ENCODE results near the gene ARHGAP32. TPM values are rescaled to one million over a fixed set of nuclear protein-coding genes. Genes with fewer than 3 reads are reported as not detected.

Gene ARHGAP32
- total and polyA plus RNA-seq, 2 donors (not counting 1 experiment from before 2014, with no cell fraction given) = 4.0 to 9.6 TPM

DNA sequence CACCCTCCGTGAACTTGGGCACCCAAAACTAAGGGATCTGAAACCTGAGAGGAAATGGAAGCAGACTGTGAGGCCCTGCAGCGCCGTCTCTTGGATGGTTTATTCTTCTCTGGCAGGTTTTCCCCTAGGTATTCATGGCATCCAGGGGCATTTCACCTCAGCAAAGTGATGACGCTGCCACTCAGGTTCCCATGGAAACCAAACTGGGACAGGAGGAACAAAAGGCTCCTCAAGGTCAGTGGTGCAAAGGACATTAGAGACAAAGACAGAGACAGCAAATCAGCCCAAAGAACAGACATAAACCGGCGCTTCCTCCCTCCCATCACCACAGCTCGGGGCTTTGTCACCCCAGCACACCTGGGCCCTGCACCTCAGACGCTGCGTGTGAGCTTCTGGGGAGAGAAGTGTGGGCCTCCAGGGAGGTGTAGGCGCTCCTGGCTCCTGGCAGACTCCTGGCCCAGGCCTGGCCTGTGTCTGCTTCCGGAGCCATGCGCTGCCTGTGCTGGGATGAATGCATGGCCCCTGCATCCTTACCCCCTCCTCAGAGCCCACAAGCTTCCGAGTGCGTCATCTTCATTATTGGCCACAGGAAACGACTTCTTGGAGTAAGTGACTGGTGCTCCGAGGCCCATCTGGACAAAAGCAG, 255.4 kb downstream of the ARHGAP32 start:
- no peak overlapping the region for H3K27ac ChIP-seq (ENCODE audit: insufficient read depth, low read length)
- H3K9ac ChIP-seq (ENCODE audit: insufficient read depth, low read length) = no peak overlapping the region
- peak in 1 of 2 donors; percentile 63 for DNase-seq (ENCODE audit: low read depth in 2 of 2)
- H3K4me3 ChIP-seq (replicated peaks in 1 of 4; ENCODE audit: control extremely low read depth in 1 of 4, insufficient read depth in 1 of 4, low read depth in 3 of 4, low read length in 4 of 4) = no peak overlapping the region
- H3K4me2 ChIP-seq (ENCODE audit: extremely low read depth, insufficient read depth, low read length) = no peak overlapping the region
- TF ChIP-seq EZH2 (IDR thresholded peaks at IDR 0.05; ENCODE audit: low read length, missing control alignments) = no peak
- TF ChIP-seq, protein P1, sequence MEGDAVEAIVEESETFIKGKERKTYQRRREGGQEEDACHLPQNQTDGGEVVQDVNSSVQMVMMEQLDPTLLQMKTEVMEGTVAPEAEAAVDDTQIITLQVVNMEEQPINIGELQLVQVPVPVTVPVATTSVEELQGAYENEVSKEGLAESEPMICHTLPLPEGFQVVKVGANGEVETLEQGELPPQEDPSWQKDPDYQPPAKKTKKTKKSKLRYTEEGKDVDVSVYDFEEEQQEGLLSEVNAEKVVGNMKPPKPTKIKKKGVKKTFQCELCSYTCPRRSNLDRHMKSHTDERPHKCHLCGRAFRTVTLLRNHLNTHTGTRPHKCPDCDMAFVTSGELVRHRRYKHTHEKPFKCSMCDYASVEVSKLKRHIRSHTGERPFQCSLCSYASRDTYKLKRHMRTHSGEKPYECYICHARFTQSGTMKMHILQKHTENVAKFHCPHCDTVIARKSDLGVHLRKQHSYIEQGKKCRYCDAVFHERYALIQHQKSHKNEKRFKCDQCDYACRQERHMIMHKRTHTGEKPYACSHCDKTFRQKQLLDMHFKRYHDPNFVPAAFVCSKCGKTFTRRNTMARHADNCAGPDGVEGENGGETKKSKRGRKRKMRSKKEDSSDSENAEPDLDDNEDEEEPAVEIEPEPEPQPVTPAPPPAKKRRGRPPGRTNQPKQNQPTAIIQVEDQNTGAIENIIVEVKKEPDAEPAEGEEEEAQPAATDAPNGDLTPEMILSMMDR (conservative IDR thresholded peaks at IDR 0.05 in 1 of 2, IDR thresholded peaks at IDR 0.05 in 1 of 2; ENCODE audit: low read depth in 1 of 2, low read length in 2 of 2) = no peak
- no peaks in the 10 kb centered on the region for H3K9me3 ChIP-seq (ENCODE audit: control insufficient read depth, insufficient read depth, low read depth, low read length)
- H3K36me3 ChIP-seq (ENCODE audit: control insufficient read depth, insufficient read depth, low read length) = no peaks in the 10 kb centered on the region
- no peak overlapping the region for H2AFZ ChIP-seq (ENCODE audit: low read length)
- H3K27me3 ChIP-seq (ENCODE audit: control insufficient read depth, insufficient read depth, low read length) = peaks cover 8% of the 10 kb centered on the region
- H4K20me1 ChIP-seq (ENCODE audit: control insufficient read depth, extremely low read depth, insufficient read depth, low read length) = no peaks in the 10 kb centered on the region
- no peaks in the 10 kb centered on the region for H3K79me2 ChIP-seq (ENCODE audit: control insufficient read depth, insufficient read depth, low read length)
- H3K4me1 ChIP-seq (ENCODE audit: control insufficient read depth, extremely low read depth, insufficient read depth, low read length) = no peaks in the 10 kb centered on the region

DNA sequence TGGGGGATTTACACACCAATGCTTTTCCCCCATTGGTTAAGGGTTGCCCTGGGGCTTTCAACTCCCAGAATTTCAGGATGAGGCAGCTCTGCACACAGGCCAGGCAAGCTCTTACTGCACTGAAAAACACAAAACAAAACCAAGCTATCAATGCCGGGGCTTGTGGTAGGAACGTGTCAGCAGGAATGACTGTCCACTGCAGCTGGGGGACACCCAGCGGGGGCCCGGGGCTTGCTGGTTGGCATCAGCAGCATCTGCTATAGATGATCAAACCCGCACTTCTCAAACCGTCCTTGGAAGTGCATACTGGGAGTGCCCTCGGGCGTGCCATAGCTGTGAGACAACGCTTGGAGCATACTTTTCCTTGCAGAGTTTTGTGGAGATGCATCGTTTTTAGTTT, 257.2 kb downstream of the ARHGAP32 start:
- H3K4me2 ChIP-seq (ENCODE audit: extremely low read depth, insufficient read depth, low read length) = no peak overlapping the region
- H3K9me3 ChIP-seq (ENCODE audit: control insufficient read depth, insufficient read depth, low read depth, low read length) = no peaks in the 10 kb centered on the region
- no peaks in the 10 kb centered on the region for H4K20me1 ChIP-seq (ENCODE audit: control insufficient read depth, extremely low read depth, insufficient read depth, low read length)
- H3K27ac ChIP-seq (ENCODE audit: insufficient read depth, low read length) = no peak overlapping the region
- H3K36me3 ChIP-seq (ENCODE audit: control insufficient read depth, insufficient read depth, low read length) = no peaks in the 10 kb centered on the region
- H2AFZ ChIP-seq (ENCODE audit: low read length) = no peak overlapping the region
- no peak for DNase-seq (ENCODE audit: low read depth in 2 of 2)
- no peaks in the 10 kb centered on the region for H3K4me1 ChIP-seq (ENCODE audit: control insufficient read depth, extremely low read depth, insufficient read depth, low read length)
- H3K4me3 ChIP-seq (replicated peaks in 1 of 4; ENCODE audit: control extremely low read depth in 1 of 4, insufficient read depth in 1 of 4, low read depth in 3 of 4, low read length in 4 of 4) = no peak overlapping the region
- TF ChIP-seq, protein P1 (conservative IDR thresholded peaks at IDR 0.05 in 1 of 2, IDR thresholded peaks at IDR 0.05 in 1 of 2; ENCODE audit: low read depth in 1 of 2, low read length in 2 of 2) = no peak
- no peak for TF ChIP-seq EZH2 (IDR thresholded peaks at IDR 0.05; ENCODE audit: low read length, missing control alignments)
- H3K9ac ChIP-seq (ENCODE audit: insufficient read depth, low read length) = no peak overlapping the region
- H3K79me2 ChIP-seq (ENCODE audit: control insufficient read depth, insufficient read depth, low read length) = no peaks in the 10 kb centered on the region
- no peaks in the 10 kb centered on the region for H3K27me3 ChIP-seq (ENCODE audit: control insufficient read depth, insufficient read depth, low read length)

DNA sequence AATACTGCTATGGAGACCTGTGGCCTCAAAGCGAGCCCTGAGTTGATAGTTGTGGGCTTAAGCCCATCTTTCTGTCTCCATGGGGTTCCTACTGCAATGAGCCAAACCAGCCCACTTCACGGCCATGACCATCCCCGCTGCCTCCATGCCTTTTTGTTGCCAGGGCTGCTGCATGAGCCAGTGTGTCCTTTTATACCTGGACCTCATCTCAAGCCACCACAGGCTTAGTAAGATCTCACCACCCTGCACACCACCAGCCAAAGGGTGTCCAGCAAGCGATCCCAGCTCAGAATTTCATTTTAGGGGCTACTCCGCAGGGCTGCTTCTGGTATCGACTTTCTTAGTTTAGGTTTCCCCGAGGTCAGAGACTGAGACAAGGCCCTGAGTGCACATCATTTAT, 257.8 kb downstream of the ARHGAP32 start:
- Histone ChIP-seq H4K20me1 (ENCODE audit: control insufficient read depth, extremely low read depth, insufficient read depth, low read length) (no peaks in the 10 kb centered on the region), H3K9ac (ENCODE audit: insufficient read depth, low read length) (no peak overlapping the region), H3K79me2 (ENCODE audit: control insufficient read depth, insufficient read depth, low read length) (no peaks in the 10 kb centered on the region), H3K4me1 (ENCODE audit: control insufficient read depth, extremely low read depth, insufficient read depth, low read length) (no peaks in the 10 kb centered on the region), H3K4me3 (replicated peaks in 1 of 4; ENCODE audit: control extremely low read depth in 1 of 4, insufficient read depth in 1 of 4, low read depth in 3 of 4, low read length in 4 of 4) (no peak overlapping the region), H3K36me3 (ENCODE audit: control insufficient read depth, insufficient read depth, low read length) (no peaks in the 10 kb centered on the region), H3K27me3 (ENCODE audit: control insufficient read depth, insufficient read depth, low read length) (no peaks in the 10 kb centered on the region), H2AFZ (ENCODE audit: low read length) (no peak overlapping the region), H3K4me2 (ENCODE audit: extremely low read depth, insufficient read depth, low read length) (no peak overlapping the region), H3K27ac (ENCODE audit: insufficient read depth, low read length) (no peak overlapping the region), H3K9me3 (ENCODE audit: control insufficient read depth, insufficient read depth, low read depth, low read length) (no peaks in the 10 kb centered on the region)
- no peak for TF ChIP-seq EZH2 (IDR thresholded peaks at IDR 0.05; ENCODE audit: low read length, missing control alignments)
- no peak for DNase-seq (ENCODE audit: low read depth in 2 of 2)

All from fibroblast of lung (primary cell).